ENCODE data around the gene CHST4. TPM values are rescaled to one million over a fixed set of nuclear protein-coding genes. Genes with fewer than 3 reads are reported as not detected.

CHST4 gene
- polyA plus RNA-seq, 1 of the 3 experiments (the other 2 are of a cell fraction), result 0.08 TPM

DNA sequence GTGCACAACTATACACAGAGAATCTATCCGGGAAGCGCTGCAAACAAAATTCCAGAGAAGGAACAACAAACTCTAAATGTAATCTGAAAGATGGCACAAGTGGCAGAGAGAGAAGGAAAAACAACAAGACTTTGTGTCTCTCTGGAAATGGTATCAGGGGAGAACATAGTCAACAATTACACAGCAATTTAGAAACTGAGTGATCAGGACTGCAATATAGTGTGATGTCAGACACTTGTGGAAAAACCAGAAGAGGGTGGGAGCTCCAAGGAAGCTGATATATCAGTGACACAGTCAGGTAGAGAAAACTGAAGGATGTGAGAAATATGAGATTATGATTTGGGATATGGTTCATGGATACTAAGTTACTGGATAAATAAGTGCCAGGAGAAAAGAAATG, 45.3 kb upstream of the CHST4 start:
- Histone ChIP-seq H3K9me3 (no peaks in the 10 kb centered on the region; the same call in 1 of the 2 replicates), H3K36me3 (replicated peaks in 1 of 2; ENCODE audit: control insufficient read depth in 1 of 2, insufficient read depth in 2 of 2, low read length in 1 of 2) (peaks cover 23 to 29% of the 10 kb centered on the region in 2 experiments), H3K4me3 (ENCODE audit: low read depth in 2 of 2, low read length in 1 of 2) (no peak overlapping the region), H3K4me2 (no peak overlapping the region), H3K9me2 (no peaks in the 10 kb centered on the region), H3K4me1 (ENCODE audit: control insufficient read depth in 1 of 2, insufficient read depth in 2 of 2, low read depth in 1 of 2, low read length in 1 of 2) (peaks cover 0 to 8% of the 10 kb centered on the region in 2 experiments; a peak in 2 of 4 replicates), H4K20me1 (ENCODE audit: insufficient read depth) (no peaks in the 10 kb centered on the region), H3K27me3 (ENCODE audit: insufficient read depth) (no peaks in the 10 kb centered on the region), H3K9ac (no peak overlapping the region), H3F3A (replicated peaks; ENCODE audit: insufficient read depth) (peaks cover 15% of the 10 kb centered on the region), H3K79me2 (ENCODE audit: insufficient read depth) (peaks cover 11% of the 10 kb centered on the region), H3K27ac (ENCODE audit: low read depth in 2 of 2, low read length in 1 of 2) (no peak overlapping the region), H2AFZ (ENCODE audit: low read depth) (no peak overlapping the region)
- ChIA-PET POLR2A (interaction anchor here (1.6 kb wide), 1 partner anchor 19 kb away, joined by 4 read pairs; the partner anchor contains the start of gene ZNF23), CTCF (interaction anchor here (0.6 to 3.7 kb wide), 2 partner anchors 18 to 19 kb away, joined by 3 to 19 read pairs; partner anchors contain the start of gene ZNF23)
- 95% methylated on average over 2 of the region's 2 CpGs for WGBS (ENCODE audit: low lambda C conversion rate)
- DNase-seq, result no peak
- TF ChIP-seq, protein P1, sequence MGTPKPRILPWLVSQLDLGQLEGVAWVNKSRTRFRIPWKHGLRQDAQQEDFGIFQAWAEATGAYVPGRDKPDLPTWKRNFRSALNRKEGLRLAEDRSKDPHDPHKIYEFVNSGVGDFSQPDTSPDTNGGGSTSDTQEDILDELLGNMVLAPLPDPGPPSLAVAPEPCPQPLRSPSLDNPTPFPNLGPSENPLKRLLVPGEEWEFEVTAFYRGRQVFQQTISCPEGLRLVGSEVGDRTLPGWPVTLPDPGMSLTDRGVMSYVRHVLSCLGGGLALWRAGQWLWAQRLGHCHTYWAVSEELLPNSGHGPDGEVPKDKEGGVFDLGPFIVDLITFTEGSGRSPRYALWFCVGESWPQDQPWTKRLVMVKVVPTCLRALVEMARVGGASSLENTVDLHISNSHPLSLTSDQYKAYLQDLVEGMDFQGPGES (IDR thresholded peaks at IDR 0.05; ENCODE audit: low read depth, low read length), result no peak
- no peak for TF ChIP-seq NFIC (IDR thresholded peaks at IDR 0.05; ENCODE audit: borderline replicate concordance)
- no peak for TF ChIP-seq POLR2AphosphoS5 (IDR thresholded peaks at IDR 0.05; ENCODE audit: low read depth, low read length)
- no peak for TF ChIP-seq SIN3A (IDR thresholded peaks at IDR 0.05; ENCODE audit: borderline replicate concordance, low read depth, low read length)
- TF ChIP-seq, protein P2, sequence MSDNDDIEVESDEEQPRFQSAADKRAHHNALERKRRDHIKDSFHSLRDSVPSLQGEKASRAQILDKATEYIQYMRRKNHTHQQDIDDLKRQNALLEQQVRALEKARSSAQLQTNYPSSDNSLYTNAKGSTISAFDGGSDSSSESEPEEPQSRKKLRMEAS (IDR thresholded peaks at IDR 0.05; ENCODE audit: low read depth), result no peak
- TF ChIP-seq, protein P3, sequence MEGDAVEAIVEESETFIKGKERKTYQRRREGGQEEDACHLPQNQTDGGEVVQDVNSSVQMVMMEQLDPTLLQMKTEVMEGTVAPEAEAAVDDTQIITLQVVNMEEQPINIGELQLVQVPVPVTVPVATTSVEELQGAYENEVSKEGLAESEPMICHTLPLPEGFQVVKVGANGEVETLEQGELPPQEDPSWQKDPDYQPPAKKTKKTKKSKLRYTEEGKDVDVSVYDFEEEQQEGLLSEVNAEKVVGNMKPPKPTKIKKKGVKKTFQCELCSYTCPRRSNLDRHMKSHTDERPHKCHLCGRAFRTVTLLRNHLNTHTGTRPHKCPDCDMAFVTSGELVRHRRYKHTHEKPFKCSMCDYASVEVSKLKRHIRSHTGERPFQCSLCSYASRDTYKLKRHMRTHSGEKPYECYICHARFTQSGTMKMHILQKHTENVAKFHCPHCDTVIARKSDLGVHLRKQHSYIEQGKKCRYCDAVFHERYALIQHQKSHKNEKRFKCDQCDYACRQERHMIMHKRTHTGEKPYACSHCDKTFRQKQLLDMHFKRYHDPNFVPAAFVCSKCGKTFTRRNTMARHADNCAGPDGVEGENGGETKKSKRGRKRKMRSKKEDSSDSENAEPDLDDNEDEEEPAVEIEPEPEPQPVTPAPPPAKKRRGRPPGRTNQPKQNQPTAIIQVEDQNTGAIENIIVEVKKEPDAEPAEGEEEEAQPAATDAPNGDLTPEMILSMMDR (IDR thresholded peaks at IDR 0.05), result no peak
- no peak for TF ChIP-seq FOXM1 (IDR thresholded peaks at IDR 0.05; ENCODE audit: low read depth)
- TF ChIP-seq, protein P4, sequence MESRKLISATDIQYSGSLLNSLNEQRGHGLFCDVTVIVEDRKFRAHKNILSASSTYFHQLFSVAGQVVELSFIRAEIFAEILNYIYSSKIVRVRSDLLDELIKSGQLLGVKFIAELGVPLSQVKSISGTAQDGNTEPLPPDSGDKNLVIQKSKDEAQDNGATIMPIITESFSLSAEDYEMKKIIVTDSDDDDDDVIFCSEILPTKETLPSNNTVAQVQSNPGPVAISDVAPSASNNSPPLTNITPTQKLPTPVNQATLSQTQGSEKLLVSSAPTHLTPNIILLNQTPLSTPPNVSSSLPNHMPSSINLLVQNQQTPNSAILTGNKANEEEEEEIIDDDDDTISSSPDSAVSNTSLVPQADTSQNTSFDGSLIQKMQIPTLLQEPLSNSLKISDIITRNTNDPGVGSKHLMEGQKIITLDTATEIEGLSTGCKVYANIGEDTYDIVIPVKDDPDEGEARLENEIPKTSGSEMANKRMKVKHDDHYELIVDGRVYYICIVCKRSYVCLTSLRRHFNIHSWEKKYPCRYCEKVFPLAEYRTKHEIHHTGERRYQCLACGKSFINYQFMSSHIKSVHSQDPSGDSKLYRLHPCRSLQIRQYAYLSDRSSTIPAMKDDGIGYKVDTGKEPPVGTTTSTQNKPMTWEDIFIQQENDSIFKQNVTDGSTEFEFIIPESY (IDR thresholded peaks at IDR 0.05; ENCODE audit: borderline replicate concordance, low read depth), result no peak
- TF ChIP-seq RCOR1 (IDR thresholded peaks at IDR 0.05; ENCODE audit: low read length), result no peak
- TF ChIP-seq FOXJ3 (CRISPR knock-in tag; IDR thresholded peaks at IDR 0.05), result no peak
- no peak for TF ChIP-seq RXRA (IDR thresholded peaks at IDR 0.05; ENCODE audit: borderline replicate concordance, low read depth)
- TF ChIP-seq RFX5 (IDR thresholded peaks at IDR 0.05; ENCODE audit: low read length), result no peak
- no peak for TF ChIP-seq CHD2 (IDR thresholded peaks at IDR 0.05; ENCODE audit: low read length, partially characterized antibody)
- no peak for TF ChIP-seq EP300 (IDR thresholded peaks at IDR 0.05; ENCODE audit: borderline replicate concordance in 1 of 2, low read depth in 1 of 2, low read length in 1 of 2)
- TF ChIP-seq NRF1 (IDR thresholded peaks at IDR 0.05; ENCODE audit: low read depth, low read length), result no peak
- no peak for TF ChIP-seq GABPA (IDR thresholded peaks at IDR 0.05; ENCODE audit: low read depth)
- no peak for TF ChIP-seq EZH2phosphoT487 (IDR thresholded peaks at IDR 0.05; ENCODE audit: borderline replicate concordance, low read depth)

Data from SK-N-SH (cell line).